ENCODE measurements around the gene UROC1. TPM values are rescaled to one million over a fixed set of nuclear protein-coding genes. Genes with fewer than 3 reads are reported as not detected.

The UROC1 gene
- not detected in 2 replicates for total RNA-seq

- POLR2A ChIA-PET = no interaction called here
- no peaks in the 10 kb centered on the region for H3K36me3 Mint-ChIP-seq (ENCODE audit: low read depth)
Measured at GRCh38 chr3:126517291-126517951, at the start of gene UROC1. Gene UROC1 (minus strand): TSS chr3:126517773. CDS start chr3:126517719, 54 bp downstream.

GRCh38 chr3:126562737-126563276 is 45.2 kb upstream of the UROC1 start:
- ATAC-seq (ENCODE audit: low read depth) (no peak), DNase-seq (no peak)
- peaks cover 25% of the 10 kb centered on the region for H3K27me3 Mint-ChIP-seq
- ChIA-PET CTCF (no interaction called here), POLR2A (no interaction called here)
- intact Hi-C loops (cut with micrococcal nuclease) = no loop called here
- H3K36me3 Mint-ChIP-seq (ENCODE audit: low read depth) = no peaks in the 10 kb centered on the region
- no peak overlapping the region for H3K27ac Mint-ChIP-seq
- peaks cover 15% of the 10 kb centered on the region for H3K9me3 Mint-ChIP-seq
- H3K4me3 Mint-ChIP-seq = no peak overlapping the region
- H3K4me1 Mint-ChIP-seq = no peaks in the 10 kb centered on the region
- no peak for TF ChIP-seq CTCF (IDR thresholded peaks at IDR 0.05)

More at GRCh38 chr3:126517291-126517951, at the start of gene UROC1:
- H3K27me3 Mint-ChIP-seq = peaks cover 9% of the 10 kb centered on the region
- CTCF ChIA-PET = no interaction called here
- no peak within 1 kb of the TSS for H3K4me3 Mint-ChIP-seq
- H3K27ac Mint-ChIP-seq = no peak within 1 kb of the TSS
- no peaks in the 10 kb centered on the region for H3K4me1 Mint-ChIP-seq
- no peak for TF ChIP-seq CTCF (IDR thresholded peaks at IDR 0.05)
- no peak for DNase-seq
- ATAC-seq (ENCODE audit: low read depth) = no peak
- intact Hi-C loops (cut with micrococcal nuclease) = no loop called here
- no peaks in the 10 kb centered on the region for H3K9me3 Mint-ChIP-seq

GRCh38 chr3:126558336-126559071 is 40.9 kb upstream of the UROC1 start, which contains the start of gene C3orf22:
Gene C3orf22 (minus strand): TSS chr3:126558932. CDS start chr3:126553390, 5,542 bp downstream.
- H3K27me3 Mint-ChIP-seq = peaks cover 8% of the 10 kb centered on the region
- POLR2A ChIA-PET = no interaction called here
- no peaks in the 10 kb centered on the region for H3K36me3 Mint-ChIP-seq (ENCODE audit: low read depth)
- CTCF ChIA-PET = no interaction called here
- H3K4me1 Mint-ChIP-seq = no peaks in the 10 kb centered on the region
- no peak for DNase-seq
- H3K4me3 Mint-ChIP-seq = no peak within 1 kb of the TSS
- H3K27ac Mint-ChIP-seq = no peak within 1 kb of the TSS
- peaks cover 15% of the 10 kb centered on the region for H3K9me3 Mint-ChIP-seq
- ATAC-seq (ENCODE audit: low read depth) = no peak
- intact Hi-C loops (cut with micrococcal nuclease) = no loop called here
- TF ChIP-seq CTCF (IDR thresholded peaks at IDR 0.05) = no peak

GRCh38 chr3:126557761-126558160 is 40.2 kb upstream of the UROC1 start:
- H3K36me3 Mint-ChIP-seq (ENCODE audit: low read depth) = no peaks in the 10 kb centered on the region
- ATAC-seq (ENCODE audit: low read depth) = no peak
- POLR2A ChIA-PET = no interaction called here
- no peak overlapping the region for H3K27ac Mint-ChIP-seq
- no peak for DNase-seq
- CTCF ChIA-PET = no interaction called here
- no peaks in the 10 kb centered on the region for H3K4me1 Mint-ChIP-seq
- peaks cover 11% of the 10 kb centered on the region for H3K9me3 Mint-ChIP-seq
- TF ChIP-seq CTCF (IDR thresholded peaks at IDR 0.05) = no peak
- peaks cover 7% of the 10 kb centered on the region for H3K27me3 Mint-ChIP-seq
- intact Hi-C loops (cut with micrococcal nuclease) = no loop called here
- H3K4me3 Mint-ChIP-seq = no peak overlapping the region

GRCh38 chr3:126557415-126557745 is 39.8 kb upstream of the UROC1 start:
- DNase-seq (no peak), ATAC-seq (ENCODE audit: low read depth) (no peak)
- intact Hi-C loops (cut with micrococcal nuclease) = no loop called here
- ChIA-PET CTCF (no interaction called here), POLR2A (no interaction called here)
- Mint-ChIP-seq H3K4me1 (no peaks in the 10 kb centered on the region), H3K4me3 (no peak overlapping the region), H3K27me3 (peaks cover 4% of the 10 kb centered on the region), H3K27ac (no peak overlapping the region), H3K9me3 (peaks cover 8% of the 10 kb centered on the region), H3K36me3 (ENCODE audit: low read depth) (no peaks in the 10 kb centered on the region)
- no peak for TF ChIP-seq CTCF (IDR thresholded peaks at IDR 0.05)
